NK-92 (cell line): ENCODE results near the gene TRMT61A.

Experiments used
- DNase-seq: peaks from one replicate; lab custom pipeline; 2025; ENCODE audit not compliant: unreplicated experiment; lab: John Stamatoyannopoulos, UW

Gene TRMT61A

DNA sequence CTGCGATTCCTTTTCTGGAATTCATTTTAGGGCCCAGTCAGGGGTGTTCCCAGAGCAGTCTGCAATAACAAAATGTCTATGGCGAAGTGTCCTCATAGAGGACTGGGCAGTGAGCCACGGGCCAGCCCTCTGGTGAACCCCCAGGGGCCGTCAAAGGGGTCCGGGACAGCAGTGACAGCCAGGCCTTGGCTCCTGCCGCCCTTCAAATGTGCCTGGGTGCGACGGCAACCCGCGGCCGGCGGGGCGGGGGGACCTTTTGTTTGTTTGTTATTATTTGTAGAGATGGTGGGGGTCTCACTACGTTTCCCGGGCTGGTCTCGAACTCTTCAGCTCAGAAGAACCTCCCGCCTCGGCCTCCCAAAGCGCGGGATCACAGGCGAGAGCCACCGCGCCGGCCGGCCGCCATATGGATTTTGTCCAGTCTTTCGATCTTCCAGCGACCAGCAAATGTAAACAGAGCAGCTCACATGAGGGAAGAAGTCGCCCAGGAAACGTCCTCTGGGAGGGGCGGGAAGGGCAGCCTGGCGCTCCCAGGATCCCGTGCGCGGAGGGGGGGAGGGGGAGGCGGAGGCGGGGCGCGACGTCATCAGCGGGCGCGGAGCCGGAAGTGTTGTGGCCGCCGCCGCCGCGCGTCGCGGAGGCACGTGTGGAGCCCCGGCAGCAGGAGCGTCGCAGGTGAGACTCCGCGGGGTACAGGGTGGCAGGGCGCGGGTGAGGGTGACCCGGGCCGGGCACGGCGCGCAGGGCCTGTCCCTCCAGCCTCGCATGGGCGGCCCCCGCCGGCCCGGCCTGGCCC, at the start of gene TRMT61A:
TRMT61A (plus strand) TSS at position 610 of the 796 bp plus-strand sequence. CDS start 783 bp downstream, outside the sequence.
- DNase-seq: no peak

DNA sequence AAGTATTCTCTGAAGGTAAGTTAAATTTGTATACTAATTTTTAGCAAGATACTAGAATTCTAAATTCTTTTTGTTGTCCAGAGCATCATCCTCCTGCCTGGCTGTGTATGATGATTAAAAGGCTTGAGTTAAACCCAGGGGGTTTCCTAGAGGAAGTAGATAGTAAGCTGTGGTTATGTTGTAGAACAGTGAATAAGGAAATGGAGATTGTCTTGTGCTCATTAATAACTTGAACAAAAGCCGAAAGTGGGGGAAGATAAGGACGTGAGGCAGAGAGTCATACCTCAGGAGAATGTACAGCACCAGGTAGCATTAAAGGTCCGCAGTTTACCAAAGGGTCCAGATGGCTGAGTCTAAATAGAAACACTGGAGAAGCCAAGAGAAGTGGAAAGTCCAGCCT, 48.4 kb upstream of the TRMT61A start:
- no peak for DNase-seq

DNA sequence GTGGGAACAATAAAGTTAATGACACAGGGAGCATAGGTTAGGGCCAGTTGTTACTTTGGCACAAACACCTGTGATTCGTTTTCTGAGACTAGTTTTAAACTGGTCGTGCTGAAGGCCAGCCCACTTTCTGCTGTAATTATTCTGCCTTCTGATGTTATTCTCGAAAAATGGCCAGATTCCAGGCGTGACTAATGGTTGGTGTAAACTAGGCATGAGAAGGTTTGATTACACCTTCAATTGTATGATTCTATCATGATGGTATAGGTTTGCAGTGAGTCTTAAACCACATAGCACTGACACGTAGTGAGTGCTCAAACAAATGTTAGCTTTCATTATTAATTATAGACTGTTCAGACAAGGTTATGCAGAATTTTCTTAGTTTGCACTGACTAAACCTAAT, 45.4 kb upstream of the TRMT61A start:
- DNase-seq: no peak

DNA sequence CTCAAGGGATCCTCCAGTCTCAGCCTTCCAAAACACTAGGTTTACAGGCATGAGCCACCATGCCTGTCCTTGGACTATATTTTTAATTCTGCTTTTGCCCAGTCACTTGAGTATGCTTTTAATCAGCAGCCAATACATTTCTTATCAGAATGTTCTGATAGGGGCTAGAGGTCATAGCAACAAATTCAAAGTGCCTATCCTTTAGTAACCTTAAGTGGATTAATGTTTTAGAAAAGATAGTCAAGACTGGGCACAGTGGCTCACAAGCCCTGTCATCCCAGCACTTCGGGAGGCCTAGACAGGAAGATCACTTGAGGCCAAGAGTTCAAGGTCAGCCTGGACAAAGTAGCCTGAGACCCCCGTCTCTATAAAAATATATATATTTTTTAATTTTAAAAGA, 43.5 kb upstream of the TRMT61A start:
- DNase-seq: no peak

DNA sequence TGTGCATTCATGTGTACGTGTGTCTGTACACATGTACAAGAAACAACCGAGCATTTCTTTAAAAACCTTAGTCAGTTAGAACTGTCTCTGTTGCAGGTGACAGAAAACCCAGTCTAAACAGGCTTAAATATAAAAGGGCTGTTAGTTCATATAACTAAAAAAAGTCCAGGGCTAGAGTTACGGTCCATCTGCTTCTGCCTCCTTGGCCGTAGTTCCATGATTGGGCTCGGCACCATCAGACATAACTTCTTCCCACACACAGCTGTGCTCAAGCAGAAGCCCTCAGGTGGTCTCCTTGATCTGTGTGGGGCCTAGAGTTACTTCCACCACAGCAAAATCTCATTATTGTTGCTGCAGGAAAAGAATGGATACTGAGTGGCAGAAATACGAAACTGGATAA, 40.9 kb upstream of the TRMT61A start:
- no peak for DNase-seq

DNA sequence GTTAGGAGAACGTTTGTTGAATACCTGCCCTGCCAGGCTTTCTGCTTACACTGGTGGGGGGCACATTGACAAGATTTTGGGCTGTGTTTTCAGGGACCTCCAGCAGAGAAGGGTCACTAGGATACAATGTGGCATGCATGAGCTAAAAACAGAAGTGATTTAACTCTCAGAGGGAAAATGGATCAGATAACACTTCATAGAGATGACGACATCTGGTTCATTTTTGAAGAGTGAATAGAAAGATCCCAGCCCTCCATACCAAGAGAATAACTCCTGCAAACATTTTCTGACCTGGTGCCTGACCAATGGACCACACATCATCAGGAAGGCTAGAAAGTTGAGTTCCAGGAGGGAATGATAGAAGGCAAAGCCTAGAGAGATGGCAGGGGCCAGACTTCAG, 40.0 kb upstream of the TRMT61A start:
- DNase-seq: no peak

DNA sequence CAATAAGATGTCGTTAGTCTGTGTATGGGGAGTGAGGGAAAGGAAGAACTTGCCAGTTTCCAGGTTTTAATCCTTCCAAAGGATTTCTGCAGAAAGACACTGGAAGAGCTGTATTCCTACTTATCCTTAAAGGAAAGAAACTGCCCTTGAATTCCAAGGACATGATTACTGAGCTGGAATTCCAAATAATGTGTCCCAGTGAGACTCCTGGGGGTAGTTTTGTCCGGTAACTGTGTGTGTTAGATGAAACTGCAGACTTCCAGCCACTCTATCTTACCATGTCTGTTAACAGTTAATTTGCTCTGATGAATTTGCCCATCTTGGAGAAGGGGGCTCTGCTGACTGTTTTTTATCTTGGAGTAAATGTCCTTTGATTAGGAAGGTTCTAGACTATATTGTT, 39.4 kb upstream of the TRMT61A start:
- DNase-seq: no peak

DNA sequence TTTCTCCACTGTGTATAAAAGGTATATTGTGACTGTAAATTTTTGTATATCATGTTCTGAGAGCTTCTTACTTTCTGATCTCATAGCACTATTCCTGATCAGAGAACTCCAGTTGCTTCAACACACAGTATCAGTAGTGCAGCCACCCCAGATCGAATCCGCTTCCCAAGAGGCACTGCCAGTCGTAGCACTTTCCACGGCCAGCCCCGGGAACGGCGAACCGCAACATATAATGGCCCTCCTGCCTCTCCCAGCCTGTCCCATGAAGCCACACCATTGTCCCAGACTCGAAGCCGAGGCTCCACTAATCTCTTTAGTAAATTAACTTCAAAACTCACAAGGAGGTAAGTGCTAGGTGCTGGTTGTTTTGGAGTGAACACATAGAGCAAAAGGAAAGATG, 37.3 kb upstream of the TRMT61A start:
- no peak for DNase-seq

DNA sequence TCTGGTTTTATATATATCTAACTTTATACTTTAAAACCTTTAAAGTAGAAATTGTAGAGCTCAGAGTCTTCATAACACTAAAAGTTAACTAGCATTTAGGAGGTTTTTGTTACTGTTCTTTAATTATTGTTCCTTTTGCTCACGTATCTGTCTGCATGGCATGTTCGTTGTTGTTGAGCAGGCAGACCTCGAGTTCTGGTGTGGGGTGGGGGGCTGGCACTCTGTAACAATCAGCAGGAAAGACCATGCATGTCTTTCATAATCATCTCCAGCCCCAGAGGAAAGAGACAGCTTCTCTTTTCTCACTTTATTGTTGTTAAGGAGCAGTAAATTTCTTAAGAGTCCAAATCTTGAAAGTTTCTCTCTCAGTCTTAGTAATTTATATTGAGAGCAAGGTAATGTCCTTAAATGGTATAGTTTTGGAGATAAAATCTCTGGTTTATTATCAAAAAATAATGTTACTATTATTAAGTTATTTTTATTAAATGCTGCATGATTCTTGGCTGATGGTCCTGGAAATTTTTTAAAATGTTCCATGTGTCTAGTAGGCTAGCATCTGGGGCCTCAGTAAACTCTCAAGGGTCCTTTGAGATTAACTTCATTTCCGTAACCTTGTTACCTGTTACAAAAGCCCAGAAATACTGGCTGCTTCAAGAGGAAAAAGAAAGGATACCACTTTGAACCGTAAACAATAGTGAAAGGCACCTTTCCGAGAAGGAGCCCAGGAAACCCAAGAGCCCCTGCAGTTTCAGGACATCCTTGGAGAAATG, 36.7 kb upstream of the TRMT61A start:
- DNase-seq: no peak

DNA sequence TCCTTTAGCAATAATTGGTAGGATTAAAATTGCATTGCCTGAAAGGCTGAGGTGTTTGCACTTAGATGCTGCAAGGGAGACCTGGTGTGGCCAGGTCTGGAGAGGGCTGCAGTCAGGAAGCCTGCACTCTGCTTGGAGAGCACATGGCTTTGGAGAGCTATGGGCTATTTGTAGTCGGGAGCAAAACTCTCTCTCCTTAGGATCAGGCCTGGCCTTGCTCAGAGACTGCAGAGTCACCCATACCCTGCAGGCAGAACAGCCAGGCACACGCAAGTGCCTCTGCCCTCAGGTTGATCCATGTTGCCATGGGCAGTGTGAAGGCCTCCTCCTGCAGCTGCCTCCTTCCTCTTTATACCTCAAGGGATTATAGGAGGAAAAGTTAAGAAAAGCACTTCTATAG, 33.1 kb upstream of the TRMT61A start:
- DNase-seq: no peak

DNA sequence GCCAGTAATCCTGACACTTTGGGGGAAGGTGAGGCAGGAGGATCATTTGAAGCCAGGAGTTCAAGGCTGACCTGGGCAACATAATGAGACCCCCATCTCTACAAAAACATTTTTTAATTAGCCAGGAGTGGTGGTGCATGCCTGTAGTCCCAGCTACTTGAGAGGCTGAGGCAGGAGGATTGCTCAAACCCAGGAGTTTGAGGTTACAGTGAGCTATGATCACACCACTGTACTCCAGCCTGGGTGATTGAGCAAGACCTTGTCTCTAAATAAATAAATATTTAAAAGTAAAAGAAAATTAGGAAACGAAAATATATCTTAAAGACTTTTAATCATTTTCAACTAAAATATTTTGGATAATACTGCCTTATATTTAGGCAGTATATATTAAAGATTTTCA, 32.2 kb upstream of the TRMT61A start:
- DNase-seq: no peak

DNA sequence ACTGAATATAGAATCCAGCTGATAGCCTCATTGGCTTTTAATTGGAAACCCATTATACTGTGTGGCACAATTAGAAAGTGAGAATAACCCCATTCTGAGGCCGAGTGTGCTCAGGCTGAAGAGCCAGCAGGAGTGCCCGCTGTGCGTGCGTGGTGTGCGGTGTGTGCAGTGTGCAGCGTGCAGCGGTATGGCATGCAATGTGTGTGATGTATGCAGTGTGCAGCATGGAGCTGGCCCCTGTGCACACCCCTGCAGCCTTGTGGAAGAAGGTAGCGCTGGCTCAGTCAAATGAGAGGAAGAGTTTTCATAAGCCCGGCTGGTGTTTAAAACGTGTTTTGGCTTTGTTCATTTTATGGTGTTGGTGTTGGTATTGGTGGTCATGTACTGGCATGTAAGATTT, 29.3 kb upstream of the TRMT61A start:
- no peak for DNase-seq

DNA sequence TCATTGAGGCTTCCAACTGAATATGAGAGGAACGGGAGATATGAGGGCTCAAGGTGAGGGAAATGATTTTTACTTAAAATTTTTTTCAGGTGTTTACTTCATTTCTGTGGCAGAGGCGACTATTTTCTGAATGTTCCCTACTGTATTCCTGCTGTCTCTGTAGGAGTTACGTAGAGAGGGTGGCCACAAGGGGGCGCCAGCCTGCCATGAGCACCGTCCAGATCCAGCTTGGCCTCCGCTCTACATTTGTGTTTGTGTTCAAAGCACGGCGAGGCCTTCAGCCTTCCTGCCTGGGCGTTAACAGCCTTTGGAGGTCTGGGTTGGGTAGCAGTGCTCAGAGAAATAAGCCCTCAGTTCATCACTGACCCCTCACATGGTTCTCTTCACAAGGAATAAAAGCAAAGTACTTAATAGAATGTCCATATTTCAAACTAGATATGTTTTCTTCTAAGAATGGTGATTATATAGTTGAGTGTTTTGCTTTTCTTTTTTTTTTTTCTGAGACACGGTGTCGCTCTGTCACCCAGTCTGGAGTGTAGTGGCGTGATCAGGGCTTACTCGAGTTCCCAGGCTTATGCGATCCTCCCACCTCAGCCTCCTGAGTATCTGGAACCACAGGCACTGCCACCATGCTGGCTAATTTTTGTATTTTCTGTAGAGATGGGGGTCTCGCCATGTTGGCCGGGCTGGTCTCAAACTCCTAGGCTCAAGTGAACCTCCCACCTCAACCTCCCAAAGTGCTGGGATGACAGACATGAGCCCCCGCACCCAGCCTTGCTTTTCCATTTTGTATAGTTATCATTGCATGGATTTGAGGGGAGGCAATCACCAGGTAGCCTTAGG, 28.6 kb upstream of the TRMT61A start:
- DNase-seq: no peak

DNA sequence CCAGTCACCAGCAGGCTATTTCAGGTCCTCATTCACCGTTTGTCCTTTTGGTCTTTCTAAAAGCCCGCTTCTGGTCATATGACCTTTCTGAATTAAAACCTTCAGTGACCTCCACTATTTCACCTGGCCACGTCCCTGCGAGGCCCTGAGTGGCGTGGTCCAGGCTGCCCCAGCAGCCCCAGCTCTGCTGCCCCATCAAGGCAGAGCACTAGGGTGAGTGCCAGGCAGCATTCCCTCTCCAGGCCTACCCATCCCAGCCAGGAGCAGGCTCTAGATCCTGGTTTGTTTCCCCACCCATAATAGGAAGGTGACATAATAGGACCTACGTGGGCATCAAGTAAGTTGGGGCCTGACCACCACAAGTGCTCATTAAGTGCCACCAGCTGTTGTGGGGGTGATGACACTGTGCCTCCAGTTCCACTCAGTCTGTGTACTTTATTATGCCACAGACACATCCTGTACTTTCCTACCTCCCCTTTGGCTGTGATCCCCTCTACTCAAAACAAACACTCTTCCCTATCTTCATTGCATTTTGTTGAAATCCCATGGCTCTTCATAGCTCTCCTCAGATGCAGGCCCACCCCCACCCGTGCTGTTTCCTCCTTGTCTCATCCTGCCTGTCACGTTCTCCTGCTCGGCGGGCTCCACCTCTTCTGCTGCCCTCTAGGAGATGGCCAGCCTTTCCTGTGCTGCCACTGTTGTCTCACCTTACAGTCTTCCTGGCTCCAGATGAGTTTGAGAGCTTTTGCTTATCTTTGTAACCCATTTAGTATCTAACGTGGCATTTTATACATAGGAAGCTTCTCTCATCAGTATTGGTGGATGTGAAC, 27.7 kb upstream of the TRMT61A start:
- DNase-seq: no peak

DNA sequence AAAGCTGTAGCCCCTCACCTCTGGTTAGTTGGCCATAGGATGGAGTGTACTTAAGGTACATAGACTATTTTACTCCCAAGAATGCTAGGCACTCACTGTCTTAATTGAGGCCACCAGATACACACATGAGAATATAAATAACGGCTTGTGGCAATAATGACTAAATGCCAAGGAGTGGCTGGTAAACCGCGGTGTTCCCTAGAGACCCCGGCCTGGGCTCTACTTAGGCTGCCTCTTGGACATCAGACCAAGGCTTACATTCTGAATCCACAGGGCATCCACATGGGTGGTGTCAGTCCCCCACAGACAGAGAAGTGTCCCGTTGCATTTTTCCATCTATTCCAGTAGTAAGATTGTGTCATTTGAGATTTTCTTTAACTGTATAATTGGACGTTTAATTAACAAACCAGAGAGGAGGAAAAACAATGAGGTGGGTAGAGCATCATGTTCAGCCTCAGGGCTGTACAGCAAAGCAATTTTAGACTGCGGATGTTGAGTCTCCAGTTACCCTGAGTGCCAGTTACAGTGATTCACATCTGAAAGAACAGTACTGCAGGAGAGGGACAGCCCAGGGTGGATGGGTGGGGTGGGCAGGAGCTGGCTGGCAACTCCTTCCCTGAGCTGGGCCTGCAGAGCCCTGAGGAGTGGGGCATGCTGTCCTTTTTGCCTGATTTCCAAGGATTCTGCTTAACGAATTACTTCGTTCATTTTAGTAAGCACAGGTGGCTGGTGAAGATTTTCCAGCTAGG, 26.9 kb upstream of the TRMT61A start:
- DNase-seq: no peak

DNA sequence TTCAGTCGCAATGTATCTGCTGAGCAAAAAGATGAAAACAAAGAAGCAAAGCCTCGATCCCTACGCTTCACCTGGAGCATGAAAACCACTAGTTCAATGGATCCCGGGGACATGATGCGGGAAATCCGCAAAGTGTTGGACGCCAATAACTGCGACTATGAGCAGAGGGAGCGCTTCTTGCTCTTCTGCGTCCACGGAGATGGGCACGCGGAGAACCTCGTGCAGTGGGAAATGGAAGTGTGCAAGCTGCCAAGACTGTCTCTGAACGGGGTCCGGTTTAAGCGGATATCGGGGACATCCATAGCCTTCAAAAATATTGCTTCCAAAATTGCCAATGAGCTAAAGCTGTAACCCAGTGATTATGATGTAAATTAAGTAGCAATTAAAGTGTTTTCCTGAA, 26.1 kb upstream of the TRMT61A start:
- DNase-seq: no peak

DNA sequence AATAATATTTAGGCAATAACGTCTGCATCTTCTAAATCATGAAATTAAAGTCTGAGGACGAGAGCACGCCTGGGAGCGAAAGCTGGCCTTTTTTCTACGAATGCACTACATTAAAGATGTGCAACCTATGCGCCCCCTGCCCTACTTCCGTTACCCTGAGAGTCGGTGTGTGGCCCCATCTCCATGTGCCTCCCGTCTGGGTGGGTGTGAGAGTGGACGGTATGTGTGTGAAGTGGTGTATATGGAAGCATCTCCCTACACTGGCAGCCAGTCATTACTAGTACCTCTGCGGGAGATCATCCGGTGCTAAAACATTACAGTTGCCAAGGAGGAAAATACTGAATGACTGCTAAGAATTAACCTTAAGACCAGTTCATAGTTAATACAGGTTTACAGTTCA, 25.7 kb upstream of the TRMT61A start:
- no peak for DNase-seq

DNA sequence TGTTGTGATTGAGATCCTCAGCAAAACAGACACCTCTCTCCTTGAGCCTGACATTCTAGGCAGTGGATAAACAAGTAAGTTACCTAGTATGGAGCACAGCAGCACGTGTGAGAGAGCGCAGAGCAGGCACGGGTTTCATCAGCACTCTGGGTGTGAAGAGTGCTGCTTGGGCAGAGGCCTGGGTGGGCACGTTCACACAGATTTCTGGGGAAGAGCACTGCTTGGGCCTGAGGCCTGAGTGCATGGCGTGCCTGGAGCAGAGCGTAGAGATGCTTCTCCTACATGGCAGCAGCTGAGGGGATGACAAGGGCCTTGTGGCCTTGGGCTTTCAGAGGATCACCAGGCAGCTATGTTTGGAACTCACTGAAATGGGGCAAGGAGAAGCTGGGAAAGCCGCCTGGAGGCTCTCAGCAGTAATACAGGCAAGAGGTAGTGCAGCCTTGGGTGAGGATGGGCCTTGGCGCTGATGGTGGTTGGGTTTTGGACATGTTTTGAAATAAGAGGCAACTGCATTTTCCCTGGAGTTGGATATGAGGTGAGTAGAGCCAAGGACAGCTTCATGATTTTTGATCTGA, 23.9 kb upstream of the TRMT61A start:
- no peak for DNase-seq

DNA sequence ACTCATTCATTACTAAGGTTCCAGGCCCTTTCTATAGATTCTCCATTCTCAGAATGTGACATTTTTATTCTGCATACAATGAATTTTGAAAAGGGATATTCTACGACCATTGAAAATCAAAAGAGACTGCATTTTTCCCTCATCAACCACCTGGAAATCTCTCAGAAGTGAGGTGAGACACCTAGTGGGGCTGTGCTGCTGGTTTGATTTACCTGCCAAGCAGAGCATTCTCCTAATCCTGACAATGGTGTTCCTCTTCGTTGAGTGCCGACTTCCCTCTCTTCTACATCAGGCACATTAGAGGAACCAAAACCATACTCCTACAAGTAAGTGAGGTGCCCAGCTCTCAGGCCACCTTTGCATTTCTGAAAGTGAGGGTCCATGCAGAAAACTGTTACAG, 21.2 kb upstream of the TRMT61A start:
- no peak for DNase-seq
